Esophagus (tissue), 2 donors: ENCODE results near the gene RIF1. TPM values are rescaled to one million over a fixed set of nuclear protein-coding genes. Genes with fewer than 3 reads are reported as not detected.

Source experiments
- H3K27ac ChIP-seq, 2 donors: one replicate each; pipeline ENCODE4 v1.5.1; 2013; ENCODE audit warnings: low read depth in 2 of 2, mild to moderate bottlenecking in 2 of 2, inconsistent platforms in 1 of 2, low read length in 1 of 2, moderate library complexity in 1 of 2
- H3K27me3 ChIP-seq, 2 donors: one replicate each; pipeline ENCODE4 v1.6.1; 2013; ENCODE audit warnings: low read length in 2 of 2, control low read depth in 1 of 2, mild to moderate bottlenecking in 1 of 2; ENCODE audit not compliant: insufficient read depth in 2 of 2, control insufficient read depth in 1 of 2
- H3K36me3 ChIP-seq, 2 donors: one replicate each; pipeline ENCODE4 v1.6.1; 2013; ENCODE audit warnings: low read length in 1 of 2; ENCODE audit not compliant: control insufficient read depth in 2 of 2, insufficient read depth in 2 of 2
- H3K4me1 ChIP-seq, 2 donors: one replicate each; pipeline ENCODE4 v1.6.1; 2013; ENCODE audit warnings: low read length in 1 of 2; ENCODE audit not compliant: control insufficient read depth in 2 of 2, insufficient read depth in 2 of 2
- H3K4me3 ChIP-seq, 2 donors: one replicate each; pipeline ENCODE4 v1.5.1; 2013; ENCODE audit warnings: low read length in 2 of 2, mild to moderate bottlenecking in 2 of 2, low read depth in 1 of 2, moderate library complexity in 1 of 2
- H3K9me3 ChIP-seq, 2 donors: one replicate each; pipeline ENCODE4 v1.6.1; 2013; ENCODE audit warnings: mild to moderate bottlenecking in 2 of 2, low read depth in 1 of 2, low read length in 1 of 2, moderate library complexity in 1 of 2; ENCODE audit not compliant: control insufficient read depth in 2 of 2, insufficient read depth in 1 of 2
- WGBS, 2 donors: extraction: QIAGEN DNeasy Blood & Tissue Kit; methylation state at CpG; one replicate each; pipeline ENCODE4 v1.1.7; 2013; 5-methylcytosine and 5-hydroxymethylcytosine counted together
- polyA plus RNA-seq, 2 donors: library from polyadenylated mRNA; stranded (reverse); fragments of 200-250 nt; gene quantifications; one replicate each; pipeline ENCODE4 v1.2.3, GENCODE V29; 2013
- donor health status: healthy with polysubstance abuse.
- donor health status: Bipolar disorder and iron deficiency.

Gene RIF1
- polyA plus RNA-seq, 2 donors: 2.7 to 3.1 TPM

DNA sequence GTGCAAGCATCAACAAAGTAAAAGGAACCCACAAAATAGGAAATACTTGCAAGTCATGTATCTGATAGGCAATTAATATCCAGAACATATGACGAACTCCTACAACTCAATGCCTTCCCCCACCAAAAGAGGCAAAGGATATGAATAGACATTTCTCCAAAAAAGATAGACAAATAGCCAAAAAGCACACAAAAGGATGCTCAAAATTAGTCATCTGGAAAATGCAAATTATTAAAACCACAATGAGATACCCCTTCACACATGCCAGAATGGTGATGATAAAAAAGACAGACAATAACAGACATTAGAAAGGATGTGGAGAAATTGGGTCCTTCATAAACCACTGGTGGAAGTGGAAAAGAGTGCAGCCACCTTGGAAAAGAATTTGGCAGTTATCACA is 76.4 kb downstream of the RIF1 start:
- Histone ChIP-seq H3K27ac (no peak overlapping the region), H3K4me3 (no peak overlapping the region), H3K27me3 (no peaks in the 10 kb centered on the region), H3K4me1 (no peaks in the 10 kb centered on the region), H3K36me3 (peaks cover 2% of the 10 kb centered on the region in 2 donors), H3K9me3 (no peaks in the 10 kb centered on the region)
- 78 to 83% methylated on average over 1 of the region's 1 CpG for WGBS, 2 donors

DNA sequence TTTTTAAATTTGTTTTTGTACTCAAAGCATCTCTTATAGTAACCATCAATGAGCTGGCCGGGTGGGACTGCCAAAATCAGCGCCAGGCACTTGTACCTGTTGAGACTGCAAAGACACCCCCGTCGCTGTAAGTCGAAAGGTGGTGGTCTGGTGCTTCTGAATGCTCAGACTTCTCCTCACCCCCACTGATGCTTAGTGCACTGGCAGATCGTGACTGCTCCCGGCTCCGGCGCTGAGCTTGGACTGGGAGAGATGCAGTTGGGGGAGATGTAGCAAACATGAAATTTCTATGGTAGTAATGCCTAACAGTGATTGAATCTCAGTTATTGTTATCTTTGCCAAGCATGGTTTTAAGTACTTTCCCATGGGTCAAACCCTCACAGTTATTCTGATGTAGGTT is 80.6 kb downstream of the RIF1 start:
- H3K36me3 ChIP-seq: peaks cover 2 to 3% of the 10 kb centered on the region in 2 donors
- no peaks in the 10 kb centered on the region for H3K27me3 ChIP-seq
- H3K9me3 ChIP-seq: no peaks in the 10 kb centered on the region
- H3K4me1 ChIP-seq: no peaks in the 10 kb centered on the region
- H3K27ac ChIP-seq: no peak overlapping the region
- no peak overlapping the region for H3K4me3 ChIP-seq
- WGBS, 2 donors: 93 to 96% methylated on average over 9 of the region's 9 CpGs

DNA sequence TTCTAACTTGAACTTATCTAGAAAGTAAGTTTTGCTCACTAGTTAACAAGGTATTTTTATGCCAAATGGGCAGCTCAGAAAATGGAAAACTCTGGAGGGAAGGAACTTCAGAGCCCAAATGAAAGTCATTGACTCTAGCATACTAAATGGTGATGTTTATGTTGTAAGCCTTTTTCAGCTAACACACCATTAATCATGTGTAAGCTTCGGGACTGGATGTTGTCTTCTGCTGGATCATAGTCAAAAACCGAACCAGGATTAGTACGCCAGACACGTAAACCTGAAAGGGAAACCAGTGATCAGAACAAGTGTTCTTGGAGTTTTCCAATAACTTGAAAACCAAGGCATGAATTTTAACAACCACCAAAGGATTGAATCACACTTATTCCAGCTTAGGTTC is 81.8 kb downstream of the RIF1 start:
- Histone ChIP-seq H3K9me3 (no peaks in the 10 kb centered on the region), H3K4me3 (no peak overlapping the region), H3K36me3 (peaks cover 2 to 3% of the 10 kb centered on the region in 2 donors), H3K27ac (no peak overlapping the region), H3K27me3 (no peaks in the 10 kb centered on the region), H3K4me1 (no peaks in the 10 kb centered on the region)
- 56 to 69% methylated on average over 4 of the region's 4 CpGs for WGBS, 2 donors

DNA sequence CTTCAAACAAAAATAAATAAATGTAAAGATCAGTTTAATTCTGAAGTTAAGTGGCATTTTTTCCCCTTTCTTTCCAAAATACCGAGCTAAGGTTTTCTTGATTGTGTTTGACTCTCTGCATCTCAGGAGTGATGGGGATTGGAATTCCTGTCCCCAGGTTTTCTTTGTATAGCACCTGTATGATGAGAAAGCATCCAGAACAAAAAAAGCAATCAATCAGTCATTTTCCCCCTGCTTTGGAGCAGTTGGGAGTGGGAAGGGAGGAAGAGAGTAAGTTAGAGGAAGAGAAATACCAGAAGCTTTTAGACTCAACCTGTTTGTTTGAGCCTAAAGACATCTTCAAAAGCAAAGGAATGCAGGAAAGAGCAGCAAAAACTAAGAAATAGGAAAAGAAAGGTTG is 88.5 kb downstream of the RIF1 start:
- Histone ChIP-seq H3K9me3 (no peaks in the 10 kb centered on the region), H3K36me3 (no peaks in the 10 kb centered on the region), H3K4me1 (no peaks in the 10 kb centered on the region), H3K27ac (no peak overlapping the region), H3K4me3 (no peak overlapping the region), H3K27me3 (no peaks in the 10 kb centered on the region)
- WGBS, 2 donors: 87 to 93% methylated on average over 1 of the region's 1 CpG

DNA sequence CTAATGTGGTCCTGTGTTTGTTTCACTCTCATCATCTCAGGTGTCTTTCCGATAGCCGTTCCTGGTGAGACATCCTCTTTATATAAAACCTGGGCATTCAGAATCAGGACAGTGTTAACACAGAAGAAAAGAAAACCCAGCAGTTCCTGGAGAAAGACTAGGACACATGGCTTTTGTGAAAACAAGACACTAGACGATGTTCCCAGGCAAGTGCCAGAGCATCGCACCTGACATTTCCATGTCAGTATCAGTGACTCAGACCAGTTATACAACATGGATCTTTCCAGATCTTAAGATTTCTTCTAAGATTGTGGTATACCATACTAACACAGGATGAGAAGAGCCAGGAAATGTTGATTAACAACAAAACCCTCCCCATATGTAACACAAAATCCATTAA is 96.5 kb downstream of the RIF1 start:
- Histone ChIP-seq H3K27me3 (no peaks in the 10 kb centered on the region), H3K4me3 (no peak overlapping the region), H3K36me3 (no peaks in the 10 kb centered on the region), H3K4me1 (no peaks in the 10 kb centered on the region), H3K27ac (no peak overlapping the region), H3K9me3 (no peaks in the 10 kb centered on the region)
- WGBS, 2 donors: 97 to 99% methylated on average over 4 of the region's 4 CpGs

DNA sequence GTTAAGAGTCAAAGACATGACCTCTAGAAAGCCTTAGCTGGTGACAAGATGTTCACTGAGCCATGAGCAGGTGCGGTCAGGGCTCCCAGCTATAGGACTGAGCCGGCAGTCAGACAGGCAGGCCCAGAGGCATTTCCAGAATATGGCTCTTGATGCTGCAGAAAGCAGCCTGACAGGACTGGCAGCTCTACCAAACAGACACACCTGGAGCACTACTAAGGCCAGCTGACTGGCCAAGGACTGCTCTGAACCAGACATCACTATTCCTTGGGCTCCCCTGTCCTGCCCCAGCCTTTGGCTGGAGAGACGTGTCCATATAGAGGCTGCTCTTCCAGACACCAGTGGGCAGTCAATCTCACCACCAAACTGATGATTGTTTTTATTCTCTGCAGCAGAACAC is 98.8 kb downstream of the RIF1 start:
- 63 to 75% methylated on average over 3 of the region's 3 CpGs for WGBS, 2 donors
- Histone ChIP-seq H3K27ac (no peak overlapping the region), H3K36me3 (no peaks in the 10 kb centered on the region), H3K4me3 (no peak overlapping the region), H3K4me1 (no peaks in the 10 kb centered on the region), H3K27me3 (no peaks in the 10 kb centered on the region), H3K9me3 (no peaks in the 10 kb centered on the region)

DNA sequence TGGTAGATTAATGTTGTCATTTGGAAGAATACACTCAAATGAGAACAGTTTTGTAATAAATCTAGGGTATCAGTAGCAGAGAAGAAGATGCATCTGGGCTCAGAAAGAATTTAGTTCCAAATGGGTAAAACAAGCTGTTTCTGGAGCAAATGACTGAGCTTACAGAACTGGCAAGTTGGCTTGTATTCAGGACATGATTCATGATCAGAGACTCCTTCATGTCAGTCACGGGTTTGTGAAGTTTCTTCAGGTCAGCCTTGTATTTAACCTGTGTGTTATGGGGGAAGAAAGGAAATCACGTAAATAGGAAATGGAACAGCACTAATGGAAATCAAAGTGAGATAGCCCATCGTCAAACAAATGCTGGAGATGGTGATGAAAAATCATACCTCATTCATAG is 109.1 kb downstream of the RIF1 start:
- H3K9me3 ChIP-seq: no peaks in the 10 kb centered on the region
- H3K4me3 ChIP-seq: no peak overlapping the region
- WGBS, 2 donors: 86 to 89% methylated on average over 3 of the region's 3 CpGs
- H3K36me3 ChIP-seq: no peaks in the 10 kb centered on the region
- no peaks in the 10 kb centered on the region for H3K27me3 ChIP-seq
- no peaks in the 10 kb centered on the region for H3K4me1 ChIP-seq
- H3K27ac ChIP-seq: no peak overlapping the region

DNA sequence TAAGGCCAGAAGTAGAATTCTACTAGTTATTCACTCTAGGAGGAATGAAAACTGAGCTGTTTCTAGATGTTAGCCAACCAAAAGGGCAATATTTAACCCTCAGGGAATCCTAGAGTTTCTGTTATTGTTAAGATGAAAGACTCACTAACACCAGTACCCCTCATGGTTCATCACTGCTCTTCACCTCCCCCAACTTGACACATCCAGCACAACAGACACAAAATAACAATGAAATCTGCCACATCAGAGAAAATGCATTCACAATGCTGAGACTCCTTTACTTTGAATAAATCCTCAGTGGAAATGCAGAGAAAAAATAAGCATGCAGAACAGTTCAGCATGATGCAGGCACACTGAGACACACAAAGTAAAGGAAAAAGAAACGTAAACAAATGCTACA is 111.3 kb downstream of the RIF1 start:
- 81% methylated on average over 1 of the region's 1 CpG for WGBS, 2 donors

DNA sequence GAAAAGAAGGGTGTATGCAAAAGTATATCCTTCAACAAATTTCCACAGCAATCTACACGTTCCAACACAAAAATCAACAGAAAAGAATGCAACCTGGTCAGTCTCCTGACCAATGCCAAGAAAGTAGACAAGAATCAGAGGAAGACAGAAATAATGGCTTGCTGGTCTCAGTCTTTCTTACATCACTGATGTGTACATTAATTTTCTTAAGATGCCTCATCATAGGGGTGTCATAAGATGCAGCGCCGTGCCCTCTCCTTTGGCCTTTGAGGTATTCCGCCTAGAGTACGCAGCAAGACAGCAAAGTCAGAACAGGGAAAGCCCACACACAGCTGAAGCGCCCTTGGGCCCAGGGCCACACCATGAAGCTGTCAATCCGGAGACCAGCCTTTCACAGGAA is 112.9 kb downstream of the RIF1 start:
- Histone ChIP-seq H3K27me3 (no peaks in the 10 kb centered on the region), H3K27ac (no peak overlapping the region), H3K9me3 (no peaks in the 10 kb centered on the region), H3K4me1 (no peaks in the 10 kb centered on the region), H3K36me3 (no peaks in the 10 kb centered on the region), H3K4me3 (no peak overlapping the region)
- 92 to 93% methylated on average over 7 of the region's 7 CpGs for WGBS, 2 donors

More for the DNA sequence above, 111.3 kb downstream of the RIF1 start:
- H3K4me1 ChIP-seq: no peaks in the 10 kb centered on the region
- no peak overlapping the region for H3K4me3 ChIP-seq
- H3K9me3 ChIP-seq: no peaks in the 10 kb centered on the region
- no peaks in the 10 kb centered on the region for H3K27me3 ChIP-seq
- no peaks in the 10 kb centered on the region for H3K36me3 ChIP-seq
- H3K27ac ChIP-seq: no peak overlapping the region

DNA sequence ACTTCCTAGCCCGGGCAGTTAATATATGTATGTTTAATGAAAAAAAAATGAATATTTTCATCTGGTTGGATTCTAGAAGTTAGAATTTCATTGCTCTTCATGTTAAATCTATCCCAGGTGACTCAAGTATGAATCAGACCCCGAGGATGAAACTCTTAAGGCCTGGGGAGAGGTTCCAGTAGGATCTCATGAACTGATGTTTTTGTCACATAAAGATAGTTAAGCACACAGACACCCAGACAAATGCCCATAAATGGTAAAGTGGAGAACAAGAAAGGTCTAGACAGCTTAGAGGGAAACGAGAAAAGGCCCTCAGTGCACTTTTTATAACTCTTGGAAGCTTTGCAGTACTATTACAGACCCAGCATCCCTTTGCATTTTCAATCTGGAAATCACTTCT is 114.1 kb downstream of the RIF1 start:
- H3K9me3 ChIP-seq: no peaks in the 10 kb centered on the region
- H3K27me3 ChIP-seq: no peaks in the 10 kb centered on the region
- no peaks in the 10 kb centered on the region for H3K36me3 ChIP-seq
- H3K27ac ChIP-seq: no peak overlapping the region
- WGBS, 2 donors: 83% methylated on average over 3 of the region's 3 CpGs
- no peaks in the 10 kb centered on the region for H3K4me1 ChIP-seq
- no peak overlapping the region for H3K4me3 ChIP-seq
